ENCODE data around the gene OLIG2.

GRCh38 chr21:33075596-33076195 is 50.0 kb downstream of the OLIG2 start:
- TF ChIP-seq ZNF70 (CRISPR knock-in tag; IDR thresholded peaks at IDR 0.05), result no peak
- no peak for TF ChIP-seq ZNF8 (CRISPR knock-in tag; IDR thresholded peaks at IDR 0.05)
- no peak for TF ChIP-seq ZFP30 (CRISPR knock-in tag; IDR thresholded peaks at IDR 0.05)
- no peak for TF ChIP-seq SNAI2 (CRISPR knock-in tag; IDR thresholded peaks at IDR 0.05)
